OCI-LY3 (cell line): ENCODE results near the gene SCARB1.

Experiments
- EZH2phosphoT487 ChIP-seq: fragments of 200-600 bp; shearing (Covaris generic); IDR thresholded peaks from 2 replicates; pipeline ENCODE4 v1.6.1; 2018; ENCODE audit warnings: antibody characterized with exemption, mixed run types, low read depth
- TF ChIP-seq, protein P1 (sequence below): fragments of 200-600, 300-600 bp; sonication (generic); IDR thresholded peaks from 2 replicates; pipeline ENCODE4 v1.5.1; 2014; ENCODE audit warnings: antibody characterized with exemption, low read length, low read depth

DNA sequence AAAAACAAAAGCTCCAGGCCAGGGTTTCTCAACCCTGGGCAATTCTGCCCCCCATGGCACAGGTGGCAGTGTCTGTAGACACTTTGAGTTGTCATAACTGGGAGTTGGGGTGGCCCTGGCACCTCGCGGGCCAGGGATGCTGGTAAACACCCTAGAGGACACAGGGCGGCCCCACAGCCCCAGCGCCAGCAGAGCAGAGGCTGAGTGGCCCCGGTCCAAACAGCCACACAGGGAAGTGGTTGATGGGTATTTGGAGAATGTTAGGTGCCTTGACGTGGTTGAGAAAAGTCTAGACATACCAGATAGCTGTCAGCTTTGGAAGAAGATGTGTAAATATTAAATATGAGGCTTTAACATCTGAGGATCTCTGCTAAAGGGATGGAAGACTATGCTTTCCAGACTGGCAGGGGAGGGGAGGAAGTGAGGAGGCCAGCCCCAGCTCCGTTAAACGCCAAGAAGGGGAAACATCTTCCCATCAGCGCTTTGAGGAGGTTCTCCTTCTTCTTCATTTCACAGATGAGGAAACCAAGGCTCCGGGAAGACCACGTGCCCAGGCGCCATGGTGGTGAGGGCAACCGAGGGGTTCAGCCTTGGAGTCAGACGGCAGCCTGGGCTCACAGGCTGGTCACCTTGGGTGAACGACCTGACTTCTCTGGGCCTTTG is 103.7 kb downstream of the SCARB1 start:
- TF ChIP-seq, protein P1, sequence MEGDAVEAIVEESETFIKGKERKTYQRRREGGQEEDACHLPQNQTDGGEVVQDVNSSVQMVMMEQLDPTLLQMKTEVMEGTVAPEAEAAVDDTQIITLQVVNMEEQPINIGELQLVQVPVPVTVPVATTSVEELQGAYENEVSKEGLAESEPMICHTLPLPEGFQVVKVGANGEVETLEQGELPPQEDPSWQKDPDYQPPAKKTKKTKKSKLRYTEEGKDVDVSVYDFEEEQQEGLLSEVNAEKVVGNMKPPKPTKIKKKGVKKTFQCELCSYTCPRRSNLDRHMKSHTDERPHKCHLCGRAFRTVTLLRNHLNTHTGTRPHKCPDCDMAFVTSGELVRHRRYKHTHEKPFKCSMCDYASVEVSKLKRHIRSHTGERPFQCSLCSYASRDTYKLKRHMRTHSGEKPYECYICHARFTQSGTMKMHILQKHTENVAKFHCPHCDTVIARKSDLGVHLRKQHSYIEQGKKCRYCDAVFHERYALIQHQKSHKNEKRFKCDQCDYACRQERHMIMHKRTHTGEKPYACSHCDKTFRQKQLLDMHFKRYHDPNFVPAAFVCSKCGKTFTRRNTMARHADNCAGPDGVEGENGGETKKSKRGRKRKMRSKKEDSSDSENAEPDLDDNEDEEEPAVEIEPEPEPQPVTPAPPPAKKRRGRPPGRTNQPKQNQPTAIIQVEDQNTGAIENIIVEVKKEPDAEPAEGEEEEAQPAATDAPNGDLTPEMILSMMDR = no peak
- TF ChIP-seq EZH2phosphoT487 = no peak
